Spleen (tissue), 11 donors: Measurements from ENCODE around the gene ANO4. TPM values are rescaled to one million over a fixed set of nuclear protein-coding genes. Genes with fewer than 3 reads are reported as not detected.
"Not testable (repeated sequence)": the region's sequence is repeated elsewhere in the genome, so short reads cannot be mapped to it uniquely, and the experiment has no call there.

Experiments
- DNase-seq: peaks from one replicate; pipeline ENCODE4 v3.0.0-alpha.2; 2020
- H3K27ac ChIP-seq, 8 donors: fragments of 200-600 bp; sonication (generic) in 7 of 8; 1 replicate in 4 of 8; 2 replicates in 4 of 8; pipeline versions ENCODE4 v1.5.0 to v1.8.0; 2016 to 2021; ENCODE audit warnings: inconsistent platforms in 4 of 8, mild to moderate bottlenecking in 4 of 8, moderate library complexity in 1 of 8
- H3K27me3 ChIP-seq, 7 donors: fragments of 200-600 bp; sonication (generic) in 6 of 7; replicated peaks in 1 of 7; 1 replicate in 4 of 7; 2 replicates in 3 of 7; pipeline versions ENCODE4 v1.5.0 to v1.8.0; 2016 to 2021; ENCODE audit warnings: inconsistent platforms in 3 of 7, mild to moderate bottlenecking in 1 of 7
- H3K36me3 ChIP-seq, 6 donors: fragments of 200-600 bp; sonication (generic) in 5 of 6; 1 replicate in 4 of 6; 2 replicates in 2 of 6; pipeline versions ENCODE4 v1.5.0 to v1.8.0; 2016 to 2021; ENCODE audit warnings: inconsistent platforms in 2 of 6
- H3K4me1 ChIP-seq, 6 donors: fragments of 200-600 bp; sonication (generic) in 5 of 6; 1 replicate in 3 of 6; 2 replicates in 3 of 6; pipeline versions ENCODE4 v1.5.0 to v1.8.0; 2016 to 2021; ENCODE audit warnings: inconsistent platforms in 3 of 6
- H3K4me3 ChIP-seq, 8 donors: fragments of 200-600 bp; sonication (generic) in 7 of 8; 1 replicate in 4 of 8; 2 replicates in 4 of 8; pipeline versions ENCODE4 v1.5.0 to v1.8.0; 2016 to 2021; ENCODE audit warnings: inconsistent platforms in 4 of 8, mild to moderate bottlenecking in 4 of 8, moderate library complexity in 2 of 8
- H3K9me3 ChIP-seq, 8 donors: fragments of 200-600 bp; sonication (generic) in 7 of 8; 1 replicate in 4 of 8; 2 replicates in 4 of 8; pipeline versions ENCODE4 v1.5.0 to v1.8.0; 2016 to 2021; ENCODE audit warnings: inconsistent platforms in 4 of 8
- POLR2A ChIP-seq, 3 donors: fragments of 450-650 bp; IDR thresholded peaks; one replicate each; pipeline ENCODE4 v1.5.1; 2017; ENCODE audit warnings: antibody characterized with exemption in 3 of 3, mild to moderate bottlenecking in 1 of 3
- POLR2AphosphoS5 ChIP-seq, 3 donors: sonication (generic); formaldehyde crosslinking; IDR thresholded peaks; one replicate each; pipeline ENCODE4 v1.5.1; 2017; ENCODE audit warnings: antibody characterized with exemption in 3 of 3
- WGBS, 5 donors: extraction: QIAGEN DNeasy Blood & Tissue Kit in 3 of 5; methylation state at CpG; one replicate each; pipeline versions ENCODE4 v1.1.5 to v1.1.7; 2013 to 2018; 5-methylcytosine and 5-hydroxymethylcytosine counted together
- intact Hi-C: fragments of 100-400 bp; cut with DNase I; formaldehyde crosslinking; loops from one replicate; pipeline ENCODE4 v1.15.0; 2023; ENCODE audit warnings: low total_unique reads
- polyA plus RNA-seq, 3 donors: library from polyadenylated mRNA; stranded (reverse); fragments of 200-250 nt; gene quantifications; one replicate each; pipeline ENCODE4 v1.2.1, GENCODE V29; 2013
- total RNA-seq, 7 donors: library from RNA; depleted of rRNA in 3 of 7; stranded (reverse); fragments of >200 nt in 3 of 7; fragmentation: NEBNext Ultra II Directional in 4 of 7; extraction: Animal tissue kit (Norgen Biotek cat#: 25700) in 4 of 7; gene quantifications; one replicate each; pipeline versions ENCODE4 v1.1.0 to v1.2.1, GENCODE V29; 2016 to 2021
- TF ChIP-seq, protein P1 (sequence below), 11 experiments: fragments of 200-600 bp in 7 of 11; fragments of 450-650 bp in 4 of 11; sonication (generic) in 4 of 11; IDR thresholded peaks in 8 of 11; conservative IDR thresholded peaks in 3 of 11; 1 replicate in 7 of 11; 2 replicates in 4 of 11; pipeline versions ENCODE4 v1.4.0 to v1.8.0; 2016 to 2021; ENCODE audit warnings: antibody characterized with exemption in 11 of 11, inconsistent platforms in 4 of 11, mild to moderate bottlenecking in 1 of 11
- donor health status: healthy with polysubstance abuse.
- donor health status: DM: no; HTN: no; CAD: no; lungs with moderate emphysema.
- donor health status: DM: no; HTN: no; CAD: no.
- donor health status: Bipolar disorder and iron deficiency.
- donor health status: healthy.
- donor health status: DM: no; HTN: no; CAD: no.
- donor health status: DM: yes; HTN: yes; CAD: no.

The ANO4 gene
- total and polyA plus RNA-seq, 10 donors: 0.42 TPM; not detected in 9

GRCh38 chr12:101089271-101089670 is 294.7 kb downstream of the ANO4 start:
- no peak for DNase-seq
- intact Hi-C loops: no loop called here
- Histone ChIP-seq H3K27ac (no peak overlapping the region), H3K4me3 (no peak overlapping the region), H3K4me1 (no peaks in the 10 kb centered on the region), H3K9me3 (no peaks in the 10 kb centered on the region), H3K36me3 (no peaks in the 10 kb centered on the region), H3K27me3 (no peaks in the 10 kb centered on the region)
- 63 to 85% (median 77%) methylated on average over 3 of the region's 3 CpGs for WGBS, 5 donors
- TF ChIP-seq POLR2A (IDR thresholded peaks at IDR 0.05) (no peak), POLR2AphosphoS5 (IDR thresholded peaks at IDR 0.05) (no peak)
- TF ChIP-seq, protein P1, sequence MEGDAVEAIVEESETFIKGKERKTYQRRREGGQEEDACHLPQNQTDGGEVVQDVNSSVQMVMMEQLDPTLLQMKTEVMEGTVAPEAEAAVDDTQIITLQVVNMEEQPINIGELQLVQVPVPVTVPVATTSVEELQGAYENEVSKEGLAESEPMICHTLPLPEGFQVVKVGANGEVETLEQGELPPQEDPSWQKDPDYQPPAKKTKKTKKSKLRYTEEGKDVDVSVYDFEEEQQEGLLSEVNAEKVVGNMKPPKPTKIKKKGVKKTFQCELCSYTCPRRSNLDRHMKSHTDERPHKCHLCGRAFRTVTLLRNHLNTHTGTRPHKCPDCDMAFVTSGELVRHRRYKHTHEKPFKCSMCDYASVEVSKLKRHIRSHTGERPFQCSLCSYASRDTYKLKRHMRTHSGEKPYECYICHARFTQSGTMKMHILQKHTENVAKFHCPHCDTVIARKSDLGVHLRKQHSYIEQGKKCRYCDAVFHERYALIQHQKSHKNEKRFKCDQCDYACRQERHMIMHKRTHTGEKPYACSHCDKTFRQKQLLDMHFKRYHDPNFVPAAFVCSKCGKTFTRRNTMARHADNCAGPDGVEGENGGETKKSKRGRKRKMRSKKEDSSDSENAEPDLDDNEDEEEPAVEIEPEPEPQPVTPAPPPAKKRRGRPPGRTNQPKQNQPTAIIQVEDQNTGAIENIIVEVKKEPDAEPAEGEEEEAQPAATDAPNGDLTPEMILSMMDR (IDR thresholded peaks at IDR 0.05 in 8 of 11, conservative IDR thresholded peaks at IDR 0.05 in 3 of 11): no peak

- intact Hi-C loops, H3K36me3 ChIP-seq, H3K27me3 ChIP-seq, DNase-seq, H3K9me3 ChIP-seq, H3K4me1 ChIP-seq, H3K4me3 ChIP-seq, H3K27ac ChIP-seq: not testable (repeated sequence)
- WGBS, 5 donors: 91 to 92% (median 92%) methylated on average over 2 to 4 of the region's 4 CpGs
Measured at GRCh38 chr12:101090222-101090621, 295.6 kb downstream of the ANO4 start.

DNA sequence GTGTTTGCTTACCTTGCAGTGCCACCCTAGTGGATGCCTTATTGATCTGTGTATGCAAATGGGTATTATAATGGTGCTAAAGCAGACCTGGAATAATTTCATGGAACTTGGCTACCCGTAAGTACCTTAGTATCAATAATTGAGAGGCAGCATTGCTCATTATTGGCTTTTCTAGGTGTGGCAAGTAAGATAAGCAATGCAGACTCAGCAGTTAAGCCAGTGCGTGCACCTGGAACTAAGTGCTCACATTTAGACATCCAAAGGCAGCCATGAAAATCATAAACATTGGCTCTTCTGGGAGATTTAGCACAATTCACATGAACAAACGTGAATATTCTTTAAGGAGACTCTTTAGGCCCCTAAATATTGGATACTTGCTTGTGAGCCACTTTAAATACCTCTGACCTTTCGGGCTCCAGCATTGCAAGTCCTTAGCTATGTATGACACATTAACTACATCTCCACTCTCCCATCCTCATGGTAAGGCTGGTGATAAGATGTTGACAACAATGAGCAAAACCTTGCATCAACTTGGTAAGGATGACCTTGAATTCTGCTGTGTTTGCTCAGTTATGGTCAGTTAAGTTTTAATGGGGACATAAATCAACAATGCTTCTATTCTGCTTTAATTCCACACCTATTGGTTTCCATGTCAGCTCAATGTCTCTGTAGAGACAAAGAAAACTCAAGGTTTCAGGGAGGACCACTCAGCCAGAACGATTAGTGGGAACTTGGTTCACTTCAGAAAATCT is 303.4 kb downstream of the ANO4 start:
- Histone ChIP-seq H3K27ac (no peak overlapping the region), H3K27me3 (no peaks in the 10 kb centered on the region), H3K36me3 (no peaks in the 10 kb centered on the region), H3K4me3 (no peak overlapping the region), H3K4me1 (no peaks in the 10 kb centered on the region), H3K9me3 (no peaks in the 10 kb centered on the region)
- intact Hi-C loops: no loop called here
- WGBS, 5 donors: 72 to 86% (median 75%) methylated on average over 5 of the region's 5 CpGs
- TF ChIP-seq POLR2A (IDR thresholded peaks at IDR 0.05) (no peak), POLR2AphosphoS5 (IDR thresholded peaks at IDR 0.05) (no peak)
- TF ChIP-seq, protein P1 (IDR thresholded peaks at IDR 0.05 in 8 of 11, conservative IDR thresholded peaks at IDR 0.05 in 3 of 11): no peak
- DNase-seq: no peak

DNA sequence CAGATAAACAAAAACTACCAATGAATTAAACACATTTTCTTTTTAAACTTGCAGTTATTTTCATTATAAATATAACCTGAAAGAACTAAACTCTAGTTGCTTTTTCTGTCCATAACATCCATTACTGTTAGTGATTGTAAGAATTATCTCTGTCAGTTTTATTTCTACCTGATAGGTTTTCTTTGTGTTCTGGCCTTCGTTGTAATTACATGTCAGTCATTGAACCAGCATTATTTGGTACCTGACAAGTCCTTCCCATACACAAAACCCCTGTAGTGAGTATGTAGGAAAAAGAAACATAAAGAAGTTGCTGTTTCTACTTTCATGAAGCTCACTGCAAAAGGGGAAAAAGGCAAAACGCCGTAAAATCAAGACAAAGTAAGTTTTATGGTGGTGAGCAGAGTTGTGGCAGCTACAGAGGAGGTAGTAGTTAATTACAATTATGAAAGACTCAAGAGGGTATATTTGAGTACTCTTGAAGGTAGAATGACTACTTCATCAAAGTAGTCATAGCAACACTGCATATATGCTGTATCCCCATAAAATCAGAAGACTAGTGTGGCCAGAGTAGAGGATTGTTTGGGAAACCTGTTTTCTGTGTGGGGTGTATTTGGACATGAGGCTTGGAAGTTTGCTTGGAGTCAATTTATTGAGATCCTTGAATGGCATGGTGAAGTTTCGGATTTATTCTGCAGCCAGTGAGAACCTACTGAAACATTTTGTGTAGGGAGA is 312.6 kb downstream of the ANO4 start:
- H3K27ac ChIP-seq: no peak overlapping the region
- no peak overlapping the region for H3K4me3 ChIP-seq
- no peaks in the 10 kb centered on the region for H3K4me1 ChIP-seq
- TF ChIP-seq POLR2AphosphoS5 (IDR thresholded peaks at IDR 0.05): no peak
- TF ChIP-seq, protein P1 (IDR thresholded peaks at IDR 0.05 in 8 of 11, conservative IDR thresholded peaks at IDR 0.05 in 3 of 11): no peak
- no peak for TF ChIP-seq POLR2A (IDR thresholded peaks at IDR 0.05)
- WGBS, 5 donors: 67 to 84% (median 80%) methylated on average over 4 of the region's 4 CpGs
- H3K27me3 ChIP-seq: no peaks in the 10 kb centered on the region
- no peaks in the 10 kb centered on the region for H3K36me3 ChIP-seq
- intact Hi-C loops: no loop called here
- peaks cover 0 to 13% (median 4%) of the 10 kb centered on the region in 8 donors for H3K9me3 ChIP-seq
- no peak for DNase-seq
